ENCODE results near the gene TRAK1. TPM values are rescaled to one million over a fixed set of nuclear protein-coding genes. Genes with fewer than 3 reads are reported as not detected.

The TRAK1 gene
- total RNA-seq, 1 donor from 2014 or later, result 117 TPM

GRCh38 chr3:42066516-42067181 lies 24.5 kb upstream of the TRAK1 start:
- DNase-seq (ENCODE audit: low read depth), result peak; percentile 93

- DNase-seq (ENCODE audit: low read depth), result peak; percentile 78
Observed at GRCh38 chr3:42067326-42067725, 23.8 kb upstream of the TRAK1 start.

- no peak for DNase-seq (ENCODE audit: low read depth)
Observed at GRCh38 chr3:42068303-42069088, 22.7 kb upstream of the TRAK1 start.

- no peak for DNase-seq (ENCODE audit: low read depth)
Observed at GRCh38 chr3:42070089-42070488, 21.1 kb upstream of the TRAK1 start.

- DNase-seq (ENCODE audit: low read depth), result no peak
Observed at GRCh38 chr3:42070524-42070923, 20.6 kb upstream of the TRAK1 start.

- peak; percentile 98 for DNase-seq (ENCODE audit: low read depth)
Observed at GRCh38 chr3:42071904-42072812, 19.0 kb upstream of the TRAK1 start.

- no peak for DNase-seq (ENCODE audit: low read depth)
Observed at GRCh38 chr3:42072831-42073301, 18.3 kb upstream of the TRAK1 start.

- DNase-seq (ENCODE audit: low read depth), result no peak
Observed at GRCh38 chr3:42077785-42078184, 13.4 kb upstream of the TRAK1 start.

GRCh38 chr3:42078677-42079076 lies 12.5 kb upstream of the TRAK1 start:
- DNase-seq (ENCODE audit: low read depth), result no peak

- DNase-seq (ENCODE audit: low read depth), result no peak
Observed at GRCh38 chr3:42079701-42080452, 11.3 kb upstream of the TRAK1 start.

GRCh38 chr3:42080453-42080872 lies 10.7 kb upstream of the TRAK1 start:
- DNase-seq (ENCODE audit: low read depth), result peak; percentile 47

- DNase-seq (ENCODE audit: low read depth), result no peak
Observed at GRCh38 chr3:42081838-42082473, 9.2 kb upstream of the TRAK1 start.

GRCh38 chr3:42084586-42084985 lies 6.6 kb upstream of the TRAK1 start:
- DNase-seq (ENCODE audit: low read depth), result no peak

GRCh38 chr3:42085641-42086376 lies 5.3 kb upstream of the TRAK1 start:
- DNase-seq (ENCODE audit: low read depth), result no peak

GRCh38 chr3:42088803-42089530 lies 2.2 kb upstream of the TRAK1 start:
- no peak for DNase-seq (ENCODE audit: low read depth)

GRCh38 chr3:42092006-42092405 lies 849 bp downstream of the TRAK1 start:
- DNase-seq (ENCODE audit: low read depth), result no peak

GRCh38 chr3:42094128-42094527 lies 3.0 kb downstream of the TRAK1 start:
- DNase-seq (ENCODE audit: low read depth), result no peak

- DNase-seq (ENCODE audit: low read depth), result no peak
Observed at GRCh38 chr3:42094691-42095391, 3.7 kb downstream of the TRAK1 start.

Data from myocyte (in vitro differentiated cells).